Hindlimb muscle (tissue), 1 donor: ENCODE measurements around the gene NPR1. TPM values are rescaled to one million over a fixed set of nuclear protein-coding genes. Genes with fewer than 3 reads are reported as not detected.
"Not testable (repeated sequence)": the region's sequence is repeated elsewhere in the genome, so short reads cannot be mapped to it uniquely, and the experiment has no call there.

Source experiments
- DNase-seq: peaks from one replicate; pipeline ENCODE4 v3.0.0-alpha.2; 2013
- polyA plus RNA-seq: library from polyadenylated mRNA; unstranded; fragments of 120-200 nt; gene quantifications from one replicate; pipeline ENCODE4 v1.2.1, GENCODE V29; 2013; ENCODE audit not compliant: insufficient read length

Gene NPR1
- 17.2 TPM for polyA plus RNA-seq

DNA sequence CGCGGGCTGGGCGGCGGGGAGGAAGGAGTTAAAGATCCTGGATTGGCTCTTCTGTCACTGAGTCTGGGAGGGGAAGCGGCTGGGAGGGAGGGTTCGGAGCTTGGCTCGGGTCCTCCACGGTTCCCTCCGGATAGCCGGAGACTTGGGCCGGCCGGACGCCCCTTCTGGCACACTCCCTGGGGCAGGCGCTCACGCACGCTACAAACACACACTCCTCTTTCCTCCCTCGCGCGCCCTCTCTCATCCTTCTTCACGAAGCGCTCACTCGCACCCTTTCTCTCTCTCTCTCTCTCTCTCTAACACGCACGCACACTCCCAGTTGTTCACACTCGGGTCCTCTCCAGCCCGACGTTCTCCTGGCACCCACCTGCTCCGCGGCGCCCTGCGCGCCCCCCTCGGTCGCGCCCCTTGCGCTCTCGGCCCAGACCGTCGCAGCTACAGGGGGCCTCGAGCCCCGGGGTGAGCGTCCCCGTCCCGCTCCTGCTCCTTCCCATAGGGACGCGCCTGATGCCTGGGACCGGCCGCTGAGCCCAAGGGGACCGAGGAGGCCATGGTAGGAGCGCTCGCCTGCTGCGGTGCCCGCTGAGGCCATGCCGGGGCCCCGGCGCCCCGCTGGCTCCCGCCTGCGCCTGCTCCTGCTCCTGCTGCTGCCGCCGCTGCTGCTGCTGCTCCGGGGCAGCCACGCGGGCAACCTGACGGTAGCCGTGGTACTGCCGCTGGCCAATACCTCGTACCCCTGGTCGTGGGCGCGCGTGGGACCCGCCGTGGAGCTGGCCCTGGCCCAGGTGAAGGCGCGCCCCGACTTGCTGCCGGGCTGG, at the start of gene NPR1:
Gene NPR1 (plus strand): TSS at position 170 of the 818 bp plus-strand sequence. CDS start 421 bp downstream, at position 591.
- peak; percentile 55 for DNase-seq

GRCh38 chr1:153629343-153629665, 49.2 kb upstream of the NPR1 start:
- DNase-seq, result no peak

GRCh38 chr1:153629971-153630370, 48.5 kb upstream of the NPR1 start:
- DNase-seq, result no peak

- DNase-seq, result no peak
Observed at GRCh38 chr1:153630384-153630783, 48.1 kb upstream of the NPR1 start.

- no peak for DNase-seq
Observed at GRCh38 chr1:153631047-153632022, 47.2 kb upstream of the NPR1 start.

DNA sequence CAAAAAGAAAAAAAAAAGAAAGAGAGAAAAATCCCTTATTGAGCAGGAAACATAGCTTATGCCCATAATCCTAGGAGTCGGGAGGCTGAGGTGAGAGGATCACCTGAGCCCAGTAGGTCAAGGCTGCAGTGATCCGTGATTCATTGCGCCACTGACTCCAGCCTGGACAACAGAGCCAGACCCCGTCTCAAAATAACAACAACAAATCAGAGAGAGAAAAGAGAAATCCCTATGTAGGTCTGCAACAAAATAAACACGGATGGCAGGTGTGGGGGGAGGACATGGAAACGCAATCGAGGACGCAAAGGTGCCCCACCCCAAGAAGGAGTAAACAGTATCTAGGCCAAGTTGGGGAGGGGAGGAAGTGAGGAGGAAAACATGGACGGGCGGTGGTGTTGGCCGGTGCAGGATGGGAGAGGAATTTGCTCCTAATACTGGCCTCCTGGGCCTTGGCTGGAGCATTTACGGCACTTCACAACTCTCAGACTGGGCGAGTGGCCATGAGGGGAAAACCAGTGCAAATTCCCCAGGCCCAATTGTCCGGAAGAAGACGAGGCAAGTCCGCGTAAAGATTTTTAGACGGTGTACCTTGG, 45.2 kb upstream of the NPR1 start:
- no peak for DNase-seq

GRCh38 chr1:153633754-153634665, 44.5 kb upstream of the NPR1 start, which contains the start of gene CHTOP:
TSS of gene CHTOP (plus strand) at chr1:153634066. CDS start at chr1:153636589, 2,523 bp downstream.
- peak; percentile 98 for DNase-seq

- no peak for DNase-seq
Observed at GRCh38 chr1:153635872-153636271, 42.6 kb upstream of the NPR1 start.

- no peak for DNase-seq
Observed at GRCh38 chr1:153636312-153636711, 42.2 kb upstream of the NPR1 start.

GRCh38 chr1:153638261-153638660, 40.2 kb upstream of the NPR1 start:
- DNase-seq, result no peak

DNA sequence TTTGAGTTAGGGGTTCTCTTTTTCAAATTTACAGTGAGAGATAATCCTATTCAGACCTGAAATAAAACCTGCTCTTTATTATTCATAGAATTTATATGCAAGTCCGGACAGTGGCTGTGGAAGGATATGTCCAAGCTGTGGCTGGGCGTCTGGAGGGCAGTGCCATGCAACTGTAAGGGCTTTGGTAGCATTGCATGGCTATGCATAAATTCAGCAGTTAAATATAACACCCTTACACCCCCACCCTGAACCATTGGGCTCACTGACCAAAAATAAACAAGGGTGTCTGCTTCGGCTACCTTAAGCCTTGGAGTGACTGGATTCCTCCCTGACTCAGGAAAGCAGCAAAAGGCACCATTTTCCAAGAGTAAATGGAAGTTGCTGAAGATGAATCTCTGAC, 39.2 kb upstream of the NPR1 start:
- DNase-seq, result no peak

DNA sequence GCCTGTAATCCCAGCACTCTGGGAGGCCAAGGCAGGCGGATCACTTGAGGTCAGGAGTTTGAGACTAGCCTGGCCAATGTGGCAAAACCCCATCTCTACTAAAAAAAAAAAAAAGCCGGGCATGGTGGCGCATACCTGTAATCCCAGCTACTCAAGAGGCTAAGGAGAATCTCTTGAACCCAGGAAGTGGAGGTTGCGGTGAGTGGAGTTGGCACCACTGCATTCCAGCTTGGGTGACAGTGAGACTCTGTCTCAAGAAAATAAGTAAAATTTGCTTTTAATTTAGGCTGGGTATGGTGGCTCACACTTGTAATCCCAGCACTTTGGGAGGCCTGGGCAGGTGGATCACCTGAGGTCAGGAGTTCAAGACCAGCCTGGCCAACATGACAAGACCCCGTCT, 38.3 kb upstream of the NPR1 start:
- not testable (repeated sequence) for DNase-seq

DNA sequence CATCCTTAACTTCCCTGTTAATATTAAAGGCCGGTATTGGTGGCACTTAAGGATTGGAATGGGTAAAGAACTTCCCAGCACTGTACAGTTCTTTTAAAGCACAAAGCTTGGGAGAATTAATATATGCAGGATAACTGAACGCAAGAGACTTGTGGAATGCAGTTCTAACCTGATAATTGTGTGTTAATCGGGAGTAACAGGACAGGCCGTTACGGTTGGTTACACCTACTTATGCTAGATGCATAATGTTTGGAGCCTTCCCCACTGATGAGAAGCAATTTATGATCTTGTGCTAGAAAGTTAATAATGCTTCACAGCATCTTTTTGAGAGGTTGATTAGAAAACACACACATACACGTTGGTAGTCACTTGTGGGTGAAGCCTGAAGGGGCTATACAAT, 37.6 kb upstream of the NPR1 start:
- DNase-seq, result no peak

DNA sequence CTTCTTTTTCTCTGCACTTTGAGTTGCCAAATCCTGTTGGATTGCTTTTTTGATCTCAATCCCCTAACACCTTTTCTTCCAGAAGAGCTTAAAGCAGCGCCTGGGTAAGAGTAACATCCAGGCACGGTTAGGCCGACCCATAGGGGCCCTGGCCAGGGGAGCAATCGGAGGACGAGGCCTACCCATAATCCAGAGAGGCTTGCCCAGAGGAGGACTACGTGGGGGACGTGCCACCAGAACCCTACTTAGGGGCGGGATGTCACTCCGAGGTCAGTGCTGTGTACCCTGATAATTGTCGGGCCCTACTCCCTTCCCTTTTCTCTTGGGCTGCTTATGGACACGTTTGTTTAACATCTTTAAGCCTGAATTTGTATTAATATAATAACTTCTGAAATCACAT, 36.3 kb upstream of the NPR1 start:
- DNase-seq, result no peak

DNA sequence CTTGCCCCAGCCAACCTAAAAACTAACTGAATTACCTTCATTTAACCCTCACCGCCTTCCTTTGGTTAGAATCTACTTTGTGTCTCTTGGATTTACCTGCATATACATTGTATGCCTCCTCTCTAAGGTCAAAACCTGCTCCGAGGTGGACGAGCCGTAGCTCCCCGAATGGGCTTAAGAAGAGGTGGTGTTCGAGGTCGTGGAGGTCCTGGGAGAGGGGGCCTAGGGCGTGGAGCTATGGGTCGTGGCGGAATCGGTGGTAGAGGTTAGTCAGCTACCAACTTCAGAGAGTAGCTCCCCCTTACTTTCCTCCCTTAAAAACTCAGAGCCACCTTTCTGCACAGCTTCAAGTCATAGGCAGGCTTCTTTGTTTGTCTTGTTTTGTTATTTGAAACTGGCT, 35.4 kb upstream of the NPR1 start:
- no peak for DNase-seq

- no peak for DNase-seq
Observed at GRCh38 chr1:153643816-153644215, 34.7 kb upstream of the NPR1 start.

DNA sequence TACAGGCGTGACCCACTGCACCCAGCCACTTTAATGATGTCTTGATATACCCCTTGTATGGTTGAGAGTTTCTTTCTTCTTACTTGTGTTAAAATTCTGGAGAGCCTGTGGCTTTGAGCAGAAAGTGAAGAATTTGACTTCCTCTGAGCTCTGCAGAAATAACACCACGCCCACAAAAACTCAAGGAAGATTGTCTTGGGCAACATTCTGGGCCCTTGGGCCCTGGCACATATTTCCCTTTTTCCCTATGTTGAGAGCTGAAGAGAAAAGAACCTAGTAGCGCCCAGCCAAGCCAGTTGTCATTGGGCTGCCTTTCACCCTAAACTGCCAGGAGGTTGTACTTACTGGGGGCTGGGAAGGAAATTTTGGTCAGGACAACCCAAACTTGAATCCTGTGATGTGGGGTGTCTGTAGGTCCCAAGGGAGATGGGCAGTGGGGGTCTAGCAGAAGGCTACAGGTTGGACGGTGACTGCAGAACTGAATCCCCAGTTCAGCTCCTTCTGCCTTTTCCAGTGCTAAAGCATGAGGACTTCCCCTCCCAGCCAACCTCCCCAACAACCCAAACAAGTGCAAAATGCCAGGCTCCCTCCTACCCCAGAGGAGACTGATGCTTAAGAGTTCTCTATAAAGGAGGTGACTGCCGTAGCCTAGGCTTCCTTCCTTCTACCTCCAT, 31.7 kb upstream of the NPR1 start:
- DNase-seq, result no peak

DNA sequence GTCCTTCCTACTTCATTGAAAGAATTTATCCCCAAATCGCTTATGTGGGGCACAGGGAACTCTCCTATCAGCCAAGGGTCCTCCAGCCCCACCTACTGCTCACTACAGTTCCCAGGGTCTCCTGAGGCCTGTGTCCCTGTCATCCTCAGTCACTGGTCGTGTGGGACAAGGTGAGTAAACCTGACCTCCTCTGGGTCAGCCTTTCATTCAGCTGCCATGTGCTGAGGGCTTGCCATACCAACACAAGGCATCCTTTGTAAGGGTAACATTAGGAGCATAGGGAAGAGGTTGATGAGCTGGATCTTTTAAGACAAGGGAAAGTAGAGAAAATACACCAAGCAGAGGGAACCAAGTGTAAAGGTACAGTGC, 31.2 kb upstream of the NPR1 start:
- DNase-seq, result no peak

- no peak for DNase-seq
Observed at GRCh38 chr1:153648000-153648643, 30.4 kb upstream of the NPR1 start.

DNA sequence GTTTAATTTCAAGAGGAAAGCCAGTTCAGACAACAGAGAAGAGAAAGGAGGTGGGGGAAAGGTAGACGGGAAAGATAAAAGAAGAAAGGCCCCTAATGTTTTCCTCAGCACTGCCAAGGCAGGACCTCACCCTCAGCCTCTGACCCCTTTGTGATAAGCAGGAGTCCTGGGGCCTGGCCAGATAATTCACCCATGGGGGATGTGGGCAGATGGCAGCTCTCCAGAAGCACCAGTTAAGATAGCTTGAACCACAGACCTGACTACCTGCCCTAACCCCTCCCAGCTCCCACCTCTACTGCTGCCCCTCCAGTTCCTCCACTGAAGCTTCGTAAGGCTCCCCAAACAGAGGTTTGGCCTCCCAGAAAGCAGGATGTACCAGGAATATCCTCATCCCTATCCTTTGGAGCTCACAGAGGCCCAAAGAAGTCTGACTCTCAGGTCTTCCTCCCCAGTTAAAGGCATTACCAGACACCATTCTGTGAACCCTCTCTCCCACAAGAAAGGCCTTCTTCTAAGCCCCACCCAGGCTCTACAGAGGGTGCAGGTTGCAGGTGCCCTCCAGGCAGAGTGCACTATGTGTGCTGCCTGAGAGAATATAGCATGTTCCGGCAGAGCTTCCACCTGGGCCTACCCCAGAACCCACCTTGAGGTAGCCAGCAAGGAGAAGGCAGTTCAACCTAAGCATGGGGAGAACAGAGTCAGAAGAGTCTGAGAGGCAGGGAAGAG, 29.2 kb upstream of the NPR1 start:
- no peak for DNase-seq
